ENCODE data around the gene FADS1. TPM values are rescaled to one million over a fixed set of nuclear protein-coding genes. Genes with fewer than 3 reads are reported as not detected.

The FADS1 gene
- total and polyA plus RNA-seq, 2 of the 13 experiments (the other 11 are each of a cell fraction or from before 2014, with no cell fraction given): 91.8 to 108 TPM

GRCh38 chr11:61771985-61772455 lies 44.8 kb downstream of the FADS1 start:
- TF ChIP-seq CEBPG (CRISPR knock-in tag; IDR thresholded peaks at IDR 0.05): no peak
- TF ChIP-seq, protein P1, sequence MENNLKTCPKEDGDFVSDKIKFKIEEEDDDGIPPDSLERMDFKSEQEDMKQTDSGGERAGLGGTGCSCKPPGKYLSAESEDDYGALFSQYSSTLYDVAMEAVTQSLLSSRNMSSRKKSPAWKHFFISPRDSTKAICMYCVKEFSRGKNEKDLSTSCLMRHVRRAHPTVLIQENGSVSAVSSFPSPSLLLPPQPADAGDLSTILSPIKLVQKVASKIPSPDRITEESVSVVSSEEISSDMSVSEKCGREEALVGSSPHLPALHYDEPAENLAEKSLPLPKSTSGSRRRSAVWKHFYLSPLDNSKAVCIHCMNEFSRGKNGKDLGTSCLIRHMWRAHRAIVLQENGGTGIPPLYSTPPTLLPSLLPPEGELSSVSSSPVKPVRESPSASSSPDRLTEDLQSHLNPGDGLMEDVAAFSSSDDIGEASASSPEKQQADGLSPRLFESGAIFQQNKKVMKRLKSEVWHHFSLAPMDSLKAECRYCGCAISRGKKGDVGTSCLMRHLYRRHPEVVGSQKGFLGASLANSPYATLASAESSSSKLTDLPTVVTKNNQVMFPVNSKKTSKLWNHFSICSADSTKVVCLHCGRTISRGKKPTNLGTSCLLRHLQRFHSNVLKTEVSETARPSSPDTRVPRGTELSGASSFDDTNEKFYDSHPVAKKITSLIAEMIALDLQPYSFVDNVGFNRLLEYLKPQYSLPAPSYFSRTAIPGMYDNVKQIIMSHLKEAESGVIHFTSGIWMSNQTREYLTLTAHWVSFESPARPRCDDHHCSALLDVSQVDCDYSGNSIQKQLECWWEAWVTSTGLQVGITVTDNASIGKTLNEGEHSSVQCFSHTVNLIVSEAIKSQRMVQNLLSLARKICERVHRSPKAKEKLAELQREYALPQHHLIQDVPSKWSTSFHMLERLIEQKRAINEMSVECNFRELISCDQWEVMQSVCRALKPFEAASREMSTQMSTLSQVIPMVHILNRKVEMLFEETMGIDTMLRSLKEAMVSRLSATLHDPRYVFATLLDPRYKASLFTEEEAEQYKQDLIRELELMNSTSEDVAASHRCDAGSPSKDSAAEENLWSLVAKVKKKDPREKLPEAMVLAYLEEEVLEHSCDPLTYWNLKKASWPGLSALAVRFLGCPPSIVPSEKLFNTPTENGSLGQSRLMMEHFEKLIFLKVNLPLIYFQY (CRISPR knock-in tag; IDR thresholded peaks at IDR 0.05; ENCODE audit: borderline replicate concordance): no peak
- no peak for TF ChIP-seq BORCS8-MEF2B (CRISPR knock-in tag; IDR thresholded peaks at IDR 0.05)
- peak; percentile 56 for TF ChIP-seq PATZ1 (CRISPR knock-in tag; IDR thresholded peaks at IDR 0.05)
- TF ChIP-seq, protein P2, sequence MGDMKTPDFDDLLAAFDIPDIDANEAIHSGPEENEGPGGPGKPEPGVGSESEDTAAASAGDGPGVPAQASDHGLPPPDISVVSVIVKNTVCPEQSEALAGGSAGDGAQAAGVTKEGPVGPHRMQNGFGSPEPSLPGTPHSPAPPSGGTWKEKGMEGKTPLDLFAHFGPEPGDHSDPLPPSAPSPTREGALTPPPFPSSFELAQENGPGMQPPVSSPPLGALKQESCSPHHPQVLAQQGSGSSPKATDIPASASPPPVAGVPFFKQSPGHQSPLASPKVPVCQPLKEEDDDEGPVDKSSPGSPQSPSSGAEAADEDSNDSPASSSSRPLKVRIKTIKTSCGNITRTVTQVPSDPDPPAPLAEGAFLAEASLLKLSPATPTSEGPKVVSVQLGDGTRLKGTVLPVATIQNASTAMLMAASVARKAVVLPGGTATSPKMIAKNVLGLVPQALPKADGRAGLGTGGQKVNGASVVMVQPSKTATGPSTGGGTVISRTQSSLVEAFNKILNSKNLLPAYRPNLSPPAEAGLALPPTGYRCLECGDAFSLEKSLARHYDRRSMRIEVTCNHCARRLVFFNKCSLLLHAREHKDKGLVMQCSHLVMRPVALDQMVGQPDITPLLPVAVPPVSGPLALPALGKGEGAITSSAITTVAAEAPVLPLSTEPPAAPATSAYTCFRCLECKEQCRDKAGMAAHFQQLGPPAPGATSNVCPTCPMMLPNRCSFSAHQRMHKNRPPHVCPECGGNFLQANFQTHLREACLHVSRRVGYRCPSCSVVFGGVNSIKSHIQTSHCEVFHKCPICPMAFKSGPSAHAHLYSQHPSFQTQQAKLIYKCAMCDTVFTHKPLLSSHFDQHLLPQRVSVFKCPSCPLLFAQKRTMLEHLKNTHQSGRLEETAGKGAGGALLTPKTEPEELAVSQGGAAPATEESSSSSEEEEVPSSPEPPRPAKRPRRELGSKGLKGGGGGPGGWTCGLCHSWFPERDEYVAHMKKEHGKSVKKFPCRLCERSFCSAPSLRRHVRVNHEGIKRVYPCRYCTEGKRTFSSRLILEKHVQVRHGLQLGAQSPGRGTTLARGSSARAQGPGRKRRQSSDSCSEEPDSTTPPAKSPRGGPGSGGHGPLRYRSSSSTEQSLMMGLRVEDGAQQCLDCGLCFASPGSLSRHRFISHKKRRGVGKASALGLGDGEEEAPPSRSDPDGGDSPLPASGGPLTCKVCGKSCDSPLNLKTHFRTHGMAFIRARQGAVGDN (CRISPR knock-in tag; IDR thresholded peaks at IDR 0.05): peak; percentile 53
- TF ChIP-seq BCL6 (CRISPR knock-in tag; IDR thresholded peaks at IDR 0.05): 0 out of 2 replicates have a peak, but pooled peaks have one; percentile 25
- TF ChIP-seq ZNF263 (CRISPR knock-in tag; IDR thresholded peaks at IDR 0.05): peak; percentile 71
- peak; percentile 19 for TF ChIP-seq TEAD3 (CRISPR knock-in tag; optimal IDR thresholded peaks at IDR 0.05; ENCODE audit: borderline replicate concordance)
- no peak for TF ChIP-seq MEIS1 (CRISPR knock-in tag; IDR thresholded peaks at IDR 0.05; ENCODE audit: borderline replicate concordance)
- peak; percentile 38; the same call in 1 of the 2 replicates for TF ChIP-seq GABPB1 (CRISPR knock-in tag; IDR thresholded peaks at IDR 0.05)

More at GRCh38 chr11:61771985-61772455, 44.8 kb downstream of the FADS1 start:
- Histone ChIP-seq H3K36me3 (replicated peaks in 1 of 2; ENCODE audit: control insufficient read depth in 1 of 2, insufficient read depth in 2 of 2, low read length in 2 of 2) (peaks cover 6 to 8% of the 10 kb centered on the region in 2 experiments; a peak in 4 of 5 replicates), H3K27ac (ENCODE audit: extremely low read length, insufficient read depth, low read length) (peak overlapping the region; percentile 4), H2AFZ (ENCODE audit: low read length) (no peak overlapping the region), H3K27me3 (ENCODE audit: control insufficient read depth in 1 of 2, insufficient read depth in 2 of 2, low read length in 2 of 2) (no peaks in the 10 kb centered on the region; a peak in 1 of 5 replicates), H4K20me1 (ENCODE audit: insufficient read depth, low read length) (no peaks in the 10 kb centered on the region), H3K79me2 (ENCODE audit: insufficient read depth, low read length) (no peaks in the 10 kb centered on the region), H3K9ac (ENCODE audit: insufficient read depth, low read depth, low read length) (no peak overlapping the region), H3K9me3 (ENCODE audit: low read length) (no peaks in the 10 kb centered on the region), H3K4me1 (ENCODE audit: insufficient read depth, low read length) (peaks cover 59% of the 10 kb centered on the region), H3K4me2 (ENCODE audit: low read depth, low read length) (peak overlapping the region; percentile 7; the same call in 1 of the 2 replicates), H3K4me3 (replicated peaks in 1 of 3; ENCODE audit: insufficient read depth in 1 of 3, low read depth in 2 of 3, low read length in 3 of 3) (no peak overlapping the region)
- no TSS peak for BruUV-seq (replicated peaks)
- WGBS (ENCODE audit: low lambda C conversion rate): 100% methylated on average over 1 of the region's 7 CpGs
- in situ Hi-C loops (cut with HindIII; ENCODE audit: extremely low pct_ligation_motif_present, low pct_unique_long_range_greater_than_20kb): no loop called here
- FAIRE-seq (no peak), ATAC-seq (no peak), DNase-seq (ENCODE audit: low spot score) (no peak)
- intact Hi-C loops (cut with micrococcal nuclease; ENCODE audit: unreplicated experiment): no loop called here
- ChIA-PET CTCF (ENCODE audit: low intra/inter-chr PET ratio, low total read pairs) (no interaction called here), POLR2A (interaction anchor here (1.4 to 1.6 kb wide), 2 partner anchors 20 to 23 kb away, joined by 4 to 13 read pairs; partner anchors contain the start of gene TMEM258)

Data from HepG2 (cell line).